Colonic mucosa (tissue), 4 donors: ENCODE data around the gene SH3BGR. TPM values are rescaled to one million over a fixed set of nuclear protein-coding genes. Genes with fewer than 3 reads are reported as not detected.

Experiments
- DNase-seq: peaks from one replicate; pipeline ENCODE4 v3.0.0-alpha.2; 2020
- H3K27ac ChIP-seq: fragments of 200-600 bp; one replicate; pipeline ENCODE4 v1.8.0; 2021
- H3K27me3 ChIP-seq: fragments of 200-600 bp; one replicate; pipeline ENCODE4 v1.8.0; 2021
- H3K36me3 ChIP-seq: fragments of 200-600 bp; one replicate; pipeline ENCODE4 v1.8.0; 2021
- H3K4me1 ChIP-seq: fragments of 200-600 bp; one replicate; pipeline ENCODE4 v1.8.0; 2021; ENCODE audit warnings: mild to moderate bottlenecking
- H3K4me3 ChIP-seq: fragments of 200-600 bp; one replicate; pipeline ENCODE4 v1.8.0; 2021
- H3K9ac ChIP-seq, 2 donors: one replicate each; pipeline ENCODE4 v1.7.0; 2013; ENCODE audit warnings: control low read depth in 2 of 2, low read depth in 2 of 2, low read length in 2 of 2
- H3K9me3 ChIP-seq: fragments of 200-600 bp; one replicate; pipeline ENCODE4 v1.8.0; 2021
- intact Hi-C: fragments of 100-400 bp; cut with DNase I; formaldehyde crosslinking; loops from one replicate; pipeline ENCODE4 v1.14.1; 2022
- total RNA-seq, 2 donors: library from RNA; stranded (reverse); fragmentation: NEBNext Ultra II Directional in 1 of 2; extraction: Animal tissue kit (Norgen Biotek cat#: 25700) in 1 of 2; gene quantifications; one replicate each; pipeline ENCODE4 v1.2.1, GENCODE V29; 2021
- TF ChIP-seq, protein P1 (sequence below): fragments of 200-600 bp; IDR thresholded peaks from one replicate; pipeline ENCODE4 v1.8.0; 2022; ENCODE audit warnings: antibody characterized with exemption, mild to moderate bottlenecking
- donor health status: healthy.
- donor health status: DM: no; HTN: no; CAD: no.
- donor health status: DM: no; HTN: no; CAD: no.

SH3BGR gene
- total RNA-seq, 2 donors from 2014 or later = 3.3 to 5.1 TPM

DNA sequence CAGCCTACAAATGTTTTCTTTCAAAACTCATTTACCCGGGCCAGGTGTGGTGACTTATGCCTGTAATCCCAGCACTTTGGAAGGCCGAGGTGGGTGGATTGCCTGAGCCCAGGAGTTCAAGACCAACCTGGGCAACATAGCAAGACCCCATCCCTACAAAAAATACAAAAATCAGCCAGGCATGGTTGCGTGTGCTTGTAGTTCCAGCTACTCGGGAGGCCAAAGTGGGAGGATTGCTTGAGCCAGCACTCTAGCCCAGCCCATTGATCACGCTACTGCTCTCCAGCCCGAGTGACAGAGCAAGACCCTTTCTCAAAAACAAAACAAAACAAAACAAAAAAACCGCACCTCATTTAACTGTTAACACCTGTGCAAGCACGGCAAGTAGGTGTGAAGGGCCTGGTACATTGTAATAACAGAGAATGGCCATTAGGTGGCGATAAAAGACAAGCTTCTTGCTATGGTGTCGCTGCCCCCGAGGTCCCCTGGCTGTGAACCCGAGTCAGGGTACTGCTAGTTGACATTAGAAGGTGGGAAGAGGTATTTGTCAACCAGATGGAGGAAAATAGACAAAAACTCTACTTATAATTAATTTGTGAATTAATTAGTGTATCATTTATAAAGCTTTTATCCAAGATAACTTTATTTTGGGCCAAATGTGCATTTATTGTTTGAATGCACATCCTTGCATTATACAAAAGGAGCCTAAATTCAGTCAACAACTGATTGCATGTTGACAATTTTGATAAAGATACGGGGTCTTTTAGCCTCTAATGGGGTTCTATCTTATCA, 66.5 kb downstream of the SH3BGR start:
- DNase-seq = peak; percentile 60
- TF ChIP-seq, protein P1, sequence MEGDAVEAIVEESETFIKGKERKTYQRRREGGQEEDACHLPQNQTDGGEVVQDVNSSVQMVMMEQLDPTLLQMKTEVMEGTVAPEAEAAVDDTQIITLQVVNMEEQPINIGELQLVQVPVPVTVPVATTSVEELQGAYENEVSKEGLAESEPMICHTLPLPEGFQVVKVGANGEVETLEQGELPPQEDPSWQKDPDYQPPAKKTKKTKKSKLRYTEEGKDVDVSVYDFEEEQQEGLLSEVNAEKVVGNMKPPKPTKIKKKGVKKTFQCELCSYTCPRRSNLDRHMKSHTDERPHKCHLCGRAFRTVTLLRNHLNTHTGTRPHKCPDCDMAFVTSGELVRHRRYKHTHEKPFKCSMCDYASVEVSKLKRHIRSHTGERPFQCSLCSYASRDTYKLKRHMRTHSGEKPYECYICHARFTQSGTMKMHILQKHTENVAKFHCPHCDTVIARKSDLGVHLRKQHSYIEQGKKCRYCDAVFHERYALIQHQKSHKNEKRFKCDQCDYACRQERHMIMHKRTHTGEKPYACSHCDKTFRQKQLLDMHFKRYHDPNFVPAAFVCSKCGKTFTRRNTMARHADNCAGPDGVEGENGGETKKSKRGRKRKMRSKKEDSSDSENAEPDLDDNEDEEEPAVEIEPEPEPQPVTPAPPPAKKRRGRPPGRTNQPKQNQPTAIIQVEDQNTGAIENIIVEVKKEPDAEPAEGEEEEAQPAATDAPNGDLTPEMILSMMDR = peak; percentile 92
- Histone ChIP-seq H3K27me3 (no peaks in the 10 kb centered on the region), H3K27ac (no peak overlapping the region), H3K9ac (no peak overlapping the region), H3K4me3 (no peak overlapping the region), H3K9me3 (no peaks in the 10 kb centered on the region), H3K4me1 (no peaks in the 10 kb centered on the region), H3K36me3 (no peaks in the 10 kb centered on the region)
- intact Hi-C loops = no loop called here

DNA sequence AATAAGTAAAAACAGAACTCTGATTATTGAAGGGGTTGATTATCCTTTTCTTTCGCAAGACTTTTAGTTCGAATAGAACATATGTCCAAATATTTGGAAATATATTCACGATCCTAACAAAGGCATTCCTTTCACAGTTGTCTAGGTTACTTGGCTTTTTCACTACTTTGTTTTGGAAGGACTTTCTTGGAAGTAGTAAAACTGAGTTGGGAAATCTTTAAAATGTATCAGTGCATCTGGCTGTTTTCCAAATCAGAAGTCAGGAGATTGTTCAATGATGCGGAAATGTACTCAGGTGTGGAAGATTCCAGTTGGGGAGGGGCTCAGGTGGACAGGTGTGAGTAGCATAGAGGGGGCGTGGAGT, 67.1 kb downstream of the SH3BGR start:
- H3K9ac ChIP-seq = no peak overlapping the region
- intact Hi-C loops = no loop called here
- H3K4me3 ChIP-seq = no peak overlapping the region
- TF ChIP-seq, protein P1 = no peak
- H3K27me3 ChIP-seq = no peaks in the 10 kb centered on the region
- no peaks in the 10 kb centered on the region for H3K36me3 ChIP-seq
- no peak for DNase-seq
- no peak overlapping the region for H3K27ac ChIP-seq
- no peaks in the 10 kb centered on the region for H3K4me1 ChIP-seq
- no peaks in the 10 kb centered on the region for H3K9me3 ChIP-seq

DNA sequence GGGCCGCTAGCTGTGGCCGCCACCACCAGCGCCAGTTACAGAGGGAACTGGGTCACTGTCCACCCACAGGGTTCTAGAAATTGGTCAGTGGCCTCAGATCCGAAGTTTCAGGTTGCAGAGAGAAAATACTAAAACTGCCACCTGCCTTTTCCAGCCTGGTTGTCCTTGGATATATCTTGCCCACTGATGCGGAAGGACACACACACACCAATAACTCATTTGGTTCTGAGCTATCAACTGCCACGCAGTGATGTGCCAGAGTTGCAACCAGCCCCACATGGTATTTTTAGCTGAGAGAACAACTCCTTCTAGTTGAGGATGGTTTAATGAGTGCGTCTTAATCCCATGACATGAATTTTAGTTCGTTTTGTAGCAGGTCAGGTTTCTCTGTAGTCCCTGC, 68.1 kb downstream of the SH3BGR start:
- Histone ChIP-seq H3K27ac (no peak overlapping the region), H3K9ac (no peak overlapping the region), H3K4me1 (no peaks in the 10 kb centered on the region), H3K4me3 (no peak overlapping the region), H3K27me3 (no peaks in the 10 kb centered on the region), H3K9me3 (no peaks in the 10 kb centered on the region), H3K36me3 (no peaks in the 10 kb centered on the region)
- TF ChIP-seq, protein P1 = no peak
- intact Hi-C loops = loop anchor here (2.0 to 10.0 kb wide), 2 partner anchors 115 to 193 kb away; no protein-coding TSS in a partner anchor
- DNase-seq = no peak

DNA sequence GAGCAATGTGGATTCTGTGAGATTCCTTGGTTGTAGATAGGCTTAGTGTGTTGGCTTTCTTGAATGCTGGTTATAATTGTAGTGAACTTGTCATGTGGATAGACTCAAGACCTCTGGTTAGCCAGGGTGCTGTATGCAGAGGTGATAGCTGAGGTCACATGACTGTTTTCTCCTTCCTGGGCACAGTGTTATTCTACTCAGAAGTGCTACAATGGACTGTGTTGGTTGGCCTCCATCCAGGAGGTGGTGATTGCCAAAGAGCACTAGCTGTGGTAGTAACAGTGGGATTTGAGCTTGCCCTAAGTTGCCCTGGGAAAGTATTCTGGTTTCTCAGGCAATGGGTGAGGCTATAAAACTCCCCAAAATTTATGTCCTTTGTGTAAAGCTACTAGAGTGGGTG, 71.6 kb downstream of the SH3BGR start:
- H3K27ac ChIP-seq = no peak overlapping the region
- H3K36me3 ChIP-seq = no peaks in the 10 kb centered on the region
- DNase-seq = peak; percentile 86
- H3K4me3 ChIP-seq = no peak overlapping the region
- intact Hi-C loops = loop anchor here (10.0 kb wide), 1 partner anchor 111 kb away; no protein-coding TSS in a partner anchor
- no peaks in the 10 kb centered on the region for H3K9me3 ChIP-seq
- TF ChIP-seq, protein P1 = no peak
- H3K27me3 ChIP-seq = no peaks in the 10 kb centered on the region
- H3K9ac ChIP-seq = peak overlapping the region in 1 of 2 donors; percentile 15
- H3K4me1 ChIP-seq = peaks cover 2% of the 10 kb centered on the region

DNA sequence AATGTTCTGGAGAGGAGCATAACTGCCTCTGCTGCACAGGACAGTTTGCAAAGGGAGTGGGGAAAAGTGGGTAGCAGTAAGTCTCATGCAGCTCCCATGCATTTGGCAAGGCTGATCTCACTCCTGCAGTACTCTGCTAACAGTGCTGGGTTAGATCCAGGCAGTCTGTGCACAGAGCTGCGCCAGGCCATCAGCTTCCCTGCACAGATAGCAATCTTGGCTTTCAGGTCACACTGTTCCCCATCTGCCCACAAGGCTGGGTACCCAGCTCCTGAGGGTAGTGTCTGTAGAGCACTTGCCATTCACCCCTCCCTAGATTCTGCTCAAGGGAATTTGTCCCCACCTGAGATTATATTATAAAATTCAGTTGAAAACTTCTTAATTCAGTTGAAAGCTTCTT, 72.1 kb downstream of the SH3BGR start:
- intact Hi-C loops = loop anchor here (10.0 kb wide), 1 partner anchor 111 kb away; no protein-coding TSS in a partner anchor
- no peak for DNase-seq
- Histone ChIP-seq H3K36me3 (no peaks in the 10 kb centered on the region), H3K9me3 (no peaks in the 10 kb centered on the region), H3K27me3 (no peaks in the 10 kb centered on the region), H3K4me1 (peaks cover 3% of the 10 kb centered on the region), H3K27ac (no peak overlapping the region), H3K4me3 (no peak overlapping the region), H3K9ac (peak overlapping the region in 1 of 2 donors; percentile 15)
- TF ChIP-seq, protein P1 = no peak
